Endothelial cell (in vitro differentiated cells): ENCODE measurements around the gene NMNAT2. TPM values are rescaled to one million over a fixed set of nuclear protein-coding genes. Genes with fewer than 3 reads are reported as not detected.

Experiments
- DNase-seq: peaks from one replicate; pipeline ENCODE4 v3.0.0; 2021; ENCODE audit warnings: low spot score
- H3K27ac Mint-ChIP-seq: one replicate; pipeline ENCODE4 v1.8.0; 2021; ENCODE audit warnings: mixed read lengths, inconsistent platforms; ENCODE audit not compliant: unreplicated experiment
- H3K27me3 Mint-ChIP-seq: one replicate; pipeline ENCODE4 v1.8.0; 2021; ENCODE audit warnings: mild to moderate bottlenecking, moderate library complexity, mixed read lengths, inconsistent platforms; ENCODE audit not compliant: unreplicated experiment
- H3K36me3 Mint-ChIP-seq: one replicate; pipeline ENCODE4 v1.8.0; 2021; ENCODE audit warnings: mild to moderate bottlenecking, low read depth, mixed read lengths, inconsistent platforms; ENCODE audit not compliant: unreplicated experiment
- H3K4me1 Mint-ChIP-seq: one replicate; pipeline ENCODE4 v1.8.0; 2021; ENCODE audit warnings: mild to moderate bottlenecking, mixed read lengths, inconsistent platforms; ENCODE audit not compliant: unreplicated experiment
- H3K4me3 Mint-ChIP-seq: one replicate; pipeline ENCODE4 v1.8.0; 2021; ENCODE audit warnings: mild to moderate bottlenecking, mixed read lengths, inconsistent platforms; ENCODE audit not compliant: unreplicated experiment
- H3K9me3 Mint-ChIP-seq: one replicate; pipeline ENCODE4 v1.8.0; 2021; ENCODE audit warnings: mixed read lengths, inconsistent platforms; ENCODE audit not compliant: unreplicated experiment
- total RNA-seq: library from RNA; stranded (reverse); fragmentation: NEBNext Ultra II Directional; extraction: Animal tissue kit (Norgen Biotek cat#: 25700); gene quantifications from one replicate; pipeline ENCODE4 v1.2.1, GENCODE V29; 2021; ENCODE audit not compliant: unreplicated experiment
- TF ChIP-seq, protein P1 (sequence below): fragments of 200-600 bp; sonication (generic); IDR thresholded peaks from one replicate; pipeline ENCODE4 v1.5.0; 2021; ENCODE audit warnings: antibody characterized with exemption; ENCODE audit not compliant: unreplicated experiment

Gene NMNAT2
- total RNA-seq, 1 donor from 2014 or later: 1.7 TPM

DNA sequence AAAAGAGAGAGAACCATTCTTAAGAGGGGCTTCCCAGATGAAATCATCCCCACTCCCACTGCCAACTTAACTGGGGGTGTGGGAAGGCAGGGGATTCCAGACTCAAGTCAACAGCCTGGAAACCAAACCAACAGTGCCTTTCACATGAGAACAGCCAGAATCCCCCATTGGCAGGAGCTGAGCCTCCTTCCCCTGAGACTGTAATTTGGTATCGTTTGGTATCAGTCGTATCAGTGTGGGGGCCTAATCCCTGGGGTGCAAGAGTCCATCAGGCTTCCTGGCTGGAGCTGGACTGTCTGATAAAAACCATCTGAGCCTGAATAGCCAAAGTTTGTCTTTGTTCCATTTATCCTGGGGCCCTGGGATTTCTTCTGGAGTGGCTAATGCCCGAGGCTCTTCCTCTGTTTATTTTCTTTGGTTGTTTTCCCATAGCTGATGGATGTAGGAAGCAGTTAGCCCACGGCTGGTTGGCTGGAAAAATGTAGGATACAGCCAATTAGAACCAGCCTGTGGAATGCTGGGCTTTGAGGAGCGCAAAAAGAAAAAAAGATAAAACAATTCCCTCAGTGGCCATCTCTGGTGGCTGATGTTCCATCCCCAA, 147.5 kb downstream of the NMNAT2 start:
- H3K9me3 Mint-ChIP-seq: no peaks in the 10 kb centered on the region
- DNase-seq: no peak

DNA sequence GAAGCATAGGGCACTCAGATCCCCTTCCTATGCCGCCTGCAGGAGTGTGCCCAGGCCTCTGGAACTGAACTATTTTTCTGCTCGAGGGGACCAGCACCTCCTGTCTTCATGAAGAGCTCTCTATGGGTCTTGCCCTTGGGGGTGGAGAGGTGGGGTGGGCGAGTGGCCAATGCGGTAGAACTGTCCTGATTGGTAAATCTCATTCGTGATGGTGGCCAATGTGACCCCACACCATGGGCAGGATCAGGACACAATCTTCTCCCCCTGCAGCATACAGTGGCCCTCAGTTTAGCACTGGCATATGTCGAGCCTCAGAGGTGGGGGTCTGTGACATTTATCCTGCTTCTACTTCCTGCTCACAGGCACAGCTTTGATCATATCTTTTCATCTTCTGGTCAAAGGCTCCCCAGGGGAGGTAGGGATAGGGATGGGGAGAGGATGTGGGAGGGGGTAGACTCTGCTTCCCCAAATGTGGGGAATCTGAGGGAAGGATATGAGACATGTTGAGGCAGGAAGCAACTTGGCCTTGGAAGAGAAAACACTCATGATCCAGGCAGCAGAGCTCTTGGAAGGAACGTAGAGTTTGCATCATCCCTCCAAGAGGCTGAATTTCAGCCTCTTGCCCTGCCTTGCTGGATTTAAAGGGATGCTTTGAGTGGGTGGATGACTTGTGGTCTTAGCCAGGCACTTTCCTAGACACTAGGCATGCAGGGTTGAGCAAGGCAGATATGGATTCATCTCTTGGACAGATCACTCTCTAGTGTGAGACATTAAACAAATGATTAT, 150.3 kb downstream of the NMNAT2 start:
- Mint-ChIP-seq H3K27ac (no peak overlapping the region), H3K36me3 (no peaks in the 10 kb centered on the region), H3K4me1 (peaks cover 22% of the 10 kb centered on the region), H3K9me3 (no peaks in the 10 kb centered on the region), H3K4me3 (no peak overlapping the region), H3K27me3 (peaks cover 2% of the 10 kb centered on the region)
- no peak for DNase-seq
- TF ChIP-seq, protein P1, sequence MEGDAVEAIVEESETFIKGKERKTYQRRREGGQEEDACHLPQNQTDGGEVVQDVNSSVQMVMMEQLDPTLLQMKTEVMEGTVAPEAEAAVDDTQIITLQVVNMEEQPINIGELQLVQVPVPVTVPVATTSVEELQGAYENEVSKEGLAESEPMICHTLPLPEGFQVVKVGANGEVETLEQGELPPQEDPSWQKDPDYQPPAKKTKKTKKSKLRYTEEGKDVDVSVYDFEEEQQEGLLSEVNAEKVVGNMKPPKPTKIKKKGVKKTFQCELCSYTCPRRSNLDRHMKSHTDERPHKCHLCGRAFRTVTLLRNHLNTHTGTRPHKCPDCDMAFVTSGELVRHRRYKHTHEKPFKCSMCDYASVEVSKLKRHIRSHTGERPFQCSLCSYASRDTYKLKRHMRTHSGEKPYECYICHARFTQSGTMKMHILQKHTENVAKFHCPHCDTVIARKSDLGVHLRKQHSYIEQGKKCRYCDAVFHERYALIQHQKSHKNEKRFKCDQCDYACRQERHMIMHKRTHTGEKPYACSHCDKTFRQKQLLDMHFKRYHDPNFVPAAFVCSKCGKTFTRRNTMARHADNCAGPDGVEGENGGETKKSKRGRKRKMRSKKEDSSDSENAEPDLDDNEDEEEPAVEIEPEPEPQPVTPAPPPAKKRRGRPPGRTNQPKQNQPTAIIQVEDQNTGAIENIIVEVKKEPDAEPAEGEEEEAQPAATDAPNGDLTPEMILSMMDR: no peak

More for the DNA sequence above, 147.5 kb downstream of the NMNAT2 start:
- no peaks in the 10 kb centered on the region for H3K36me3 Mint-ChIP-seq
- H3K4me1 Mint-ChIP-seq: peaks cover 22% of the 10 kb centered on the region
- TF ChIP-seq, protein P1: no peak
- peaks cover 2% of the 10 kb centered on the region for H3K27me3 Mint-ChIP-seq
- no peak overlapping the region for H3K27ac Mint-ChIP-seq
- H3K4me3 Mint-ChIP-seq: no peak overlapping the region

DNA sequence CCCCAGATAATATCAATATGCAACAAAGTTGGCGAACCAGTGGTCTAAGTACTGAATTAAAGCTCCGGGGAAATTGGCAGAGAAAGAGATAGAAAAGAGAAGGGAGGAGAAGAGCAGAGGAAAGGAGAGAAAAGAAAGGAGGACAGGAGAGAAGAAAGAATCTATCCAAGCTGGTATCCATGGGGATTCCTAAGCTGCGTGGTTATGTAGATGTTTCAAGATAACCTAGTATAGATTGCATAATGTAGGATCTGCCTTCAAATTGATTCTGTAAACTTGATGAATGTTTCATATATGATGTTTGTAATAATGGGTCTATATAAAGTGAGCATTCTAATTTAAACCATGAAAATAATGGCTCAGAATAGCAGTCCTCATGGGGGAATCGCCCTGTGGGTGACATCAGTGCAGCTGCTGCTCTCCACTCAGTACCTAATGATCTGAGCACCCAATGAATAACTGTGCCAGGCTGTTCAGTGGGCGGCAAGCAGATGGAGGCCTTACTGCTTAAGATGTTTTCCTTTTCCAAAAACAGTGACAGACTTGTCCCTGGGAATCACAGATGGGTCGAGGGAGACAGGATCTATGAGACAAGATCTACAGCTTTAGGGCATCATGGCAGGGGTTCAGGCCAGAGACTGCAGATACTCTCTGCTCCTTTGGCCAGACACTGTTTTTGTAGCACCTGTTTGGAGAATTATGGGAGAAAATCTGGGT, 154.1 kb downstream of the NMNAT2 start:
- Mint-ChIP-seq H3K27ac (no peak overlapping the region), H3K9me3 (no peaks in the 10 kb centered on the region), H3K4me3 (no peak overlapping the region), H3K4me1 (peaks cover 10% of the 10 kb centered on the region), H3K27me3 (peaks cover 3% of the 10 kb centered on the region), H3K36me3 (no peaks in the 10 kb centered on the region)
- DNase-seq: no peak
- TF ChIP-seq, protein P1: no peak

DNA sequence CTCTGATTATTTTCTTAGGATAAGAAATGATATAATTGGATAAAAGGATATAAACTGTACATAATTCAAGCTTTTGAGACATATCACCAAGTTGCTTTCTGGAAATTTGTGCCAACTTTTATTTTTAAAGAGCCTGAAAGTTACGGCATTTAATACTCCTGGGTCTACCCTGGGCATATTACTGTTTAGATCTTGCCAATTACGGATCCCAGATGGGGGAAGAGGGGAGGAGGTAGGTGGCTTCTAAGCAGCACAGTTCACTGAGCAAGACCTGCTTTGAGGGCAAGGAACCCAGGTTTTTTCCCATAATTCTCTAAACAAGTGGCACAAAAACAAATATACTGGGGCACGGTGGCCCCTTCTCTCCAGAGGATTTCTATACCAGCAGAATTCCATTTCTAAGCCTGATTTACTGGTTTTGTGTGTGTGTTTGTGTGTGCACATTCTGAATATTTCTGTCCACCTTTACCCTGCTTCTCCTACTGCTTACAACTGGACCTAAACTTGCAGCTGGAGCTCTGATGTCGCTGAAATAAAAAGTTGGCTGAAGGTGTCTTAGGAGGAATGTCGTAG, 155.5 kb downstream of the NMNAT2 start:
- Mint-ChIP-seq H3K4me1 (peaks cover 7% of the 10 kb centered on the region), H3K27me3 (peaks cover 3% of the 10 kb centered on the region), H3K9me3 (no peaks in the 10 kb centered on the region), H3K4me3 (no peak overlapping the region), H3K36me3 (no peaks in the 10 kb centered on the region), H3K27ac (no peak overlapping the region)
- TF ChIP-seq, protein P1: no peak
- no peak for DNase-seq
